ENCODE results near the gene CNNM2. TPM values are rescaled to one million over a fixed set of nuclear protein-coding genes. Genes with fewer than 3 reads are reported as not detected.

Gene CNNM2
- 33.0 TPM for total RNA-seq

GRCh38 chr10:102917962-102918816 is at the start of gene CNNM2:
Gene CNNM2 (plus strand): TSS chr10:102918294. CDS start chr10:102918481, 187 bp downstream.
- DNase-seq (ENCODE audit: low spot score), result peak; percentile 100

DNA sequence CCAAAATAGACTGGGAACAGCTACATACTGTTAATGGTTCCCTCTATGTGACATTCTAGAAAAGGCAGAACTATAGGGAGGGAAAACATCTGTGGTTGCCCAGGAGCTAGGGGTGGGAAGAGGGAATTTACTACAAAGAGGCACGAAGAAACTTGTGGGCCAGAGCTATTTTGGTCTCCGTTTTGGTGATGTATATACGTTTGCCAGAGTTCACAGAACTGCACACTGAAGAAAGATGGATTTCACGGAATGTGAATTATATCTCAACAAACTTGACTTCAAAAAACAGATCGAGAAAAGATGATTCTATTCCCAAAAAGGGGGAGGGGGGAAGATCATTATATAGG is 49.2 kb upstream of the CNNM2 start:
- no peak for DNase-seq (ENCODE audit: low spot score)

- no peak for DNase-seq (ENCODE audit: low spot score)
Observed at GRCh38 chr10:102869258-102870198, 48.6 kb upstream of the CNNM2 start, which contains the start of gene AS3MT. Gene AS3MT (plus strand): TSS chr10:102869470. CDS start chr10:102869593, 123 bp downstream.

DNA sequence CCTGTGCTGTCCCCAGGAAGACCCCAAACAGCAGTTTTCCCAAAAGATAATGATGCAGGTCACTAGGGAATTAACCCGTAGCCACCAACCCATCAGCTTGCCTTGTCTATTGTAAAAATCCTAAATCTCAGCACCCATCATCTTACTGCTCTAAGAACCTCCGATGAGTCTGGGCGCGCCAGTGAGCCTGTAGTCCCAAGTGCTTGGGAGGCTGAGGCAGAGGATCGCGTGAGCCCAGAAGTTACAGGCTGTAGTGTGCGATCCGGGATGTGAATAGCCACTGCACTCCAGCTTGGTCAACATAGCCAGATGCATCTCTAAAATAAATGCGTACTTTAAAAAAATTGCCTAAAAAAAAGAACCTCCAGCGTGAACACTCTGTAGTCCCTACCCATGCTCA is 47.9 kb upstream of the CNNM2 start:
- no peak for DNase-seq (ENCODE audit: low spot score)

DNA sequence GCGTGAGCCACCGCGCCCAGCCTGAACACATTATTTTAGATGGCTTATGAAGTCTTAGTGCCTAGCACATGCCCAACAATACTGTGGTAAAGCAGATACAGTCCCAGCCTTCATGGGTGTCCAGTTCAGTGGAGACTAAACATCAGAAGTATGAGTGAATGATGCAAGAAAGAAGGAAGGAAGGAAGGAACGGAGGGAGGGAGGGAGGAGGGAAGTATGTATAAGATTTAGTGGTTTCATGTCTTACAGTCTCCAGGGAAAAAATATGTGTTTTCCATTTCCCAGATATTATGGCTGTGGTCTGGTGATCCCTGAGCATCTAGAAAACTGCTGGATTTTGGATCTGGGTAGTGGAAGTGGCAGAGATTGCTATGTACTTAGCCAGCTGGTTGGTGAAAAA is 45.9 kb upstream of the CNNM2 start:
- DNase-seq (ENCODE audit: low spot score), result no peak

GRCh38 chr10:102876747-102877153 is 41.3 kb upstream of the CNNM2 start:
- no peak for DNase-seq (ENCODE audit: low spot score)

GRCh38 chr10:102878629-102879028 is 39.5 kb upstream of the CNNM2 start:
- no peak for DNase-seq (ENCODE audit: low spot score)

- no peak for DNase-seq (ENCODE audit: low spot score)
Observed at GRCh38 chr10:102880256-102880655, 37.8 kb upstream of the CNNM2 start.

DNA sequence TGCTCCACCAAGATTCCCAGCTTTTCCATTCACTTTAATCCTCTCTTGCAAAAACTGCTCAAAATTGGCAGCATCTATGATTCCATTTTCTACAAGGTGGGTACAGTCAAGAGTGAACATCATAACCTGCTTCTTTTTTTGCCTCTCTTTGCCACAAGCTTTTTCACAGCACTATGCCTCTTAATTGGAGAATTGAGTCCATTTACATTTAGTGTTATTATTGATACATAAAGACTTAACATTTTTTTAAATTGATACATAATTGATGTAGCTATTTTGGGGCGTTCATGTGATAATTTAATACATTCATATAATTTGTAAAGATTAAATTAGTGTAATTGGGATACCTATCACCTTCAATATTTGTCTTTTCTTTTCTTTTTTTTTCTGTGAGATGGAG is 30.0 kb upstream of the CNNM2 start:
- no peak for DNase-seq (ENCODE audit: low spot score)

GRCh38 chr10:102894466-102895213 is 23.5 kb upstream of the CNNM2 start:
- no peak for DNase-seq (ENCODE audit: low spot score)

GRCh38 chr10:102900006-102900405 is 18.1 kb upstream of the CNNM2 start:
- DNase-seq (ENCODE audit: low spot score), result no peak

DNA sequence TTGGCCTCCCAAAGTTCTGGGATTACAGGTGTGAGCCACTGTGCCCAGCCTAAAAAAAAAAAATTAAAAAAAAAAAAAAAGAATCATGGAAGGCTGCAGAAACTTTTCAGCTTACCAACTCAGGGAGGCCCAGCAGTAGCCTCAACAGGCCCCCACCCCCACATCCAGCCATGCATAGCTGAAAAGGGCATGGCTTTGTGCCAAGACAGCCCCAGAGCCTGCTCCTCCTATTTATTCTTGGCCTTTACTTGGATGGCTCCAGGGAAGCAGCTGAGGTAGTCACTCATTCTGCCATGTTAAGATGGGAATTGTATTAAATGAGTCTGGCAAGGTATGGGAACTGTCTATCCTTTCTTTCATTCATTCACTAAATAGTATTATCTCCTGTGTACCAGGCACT is 13.7 kb upstream of the CNNM2 start:
- no peak for DNase-seq (ENCODE audit: low spot score)

DNA sequence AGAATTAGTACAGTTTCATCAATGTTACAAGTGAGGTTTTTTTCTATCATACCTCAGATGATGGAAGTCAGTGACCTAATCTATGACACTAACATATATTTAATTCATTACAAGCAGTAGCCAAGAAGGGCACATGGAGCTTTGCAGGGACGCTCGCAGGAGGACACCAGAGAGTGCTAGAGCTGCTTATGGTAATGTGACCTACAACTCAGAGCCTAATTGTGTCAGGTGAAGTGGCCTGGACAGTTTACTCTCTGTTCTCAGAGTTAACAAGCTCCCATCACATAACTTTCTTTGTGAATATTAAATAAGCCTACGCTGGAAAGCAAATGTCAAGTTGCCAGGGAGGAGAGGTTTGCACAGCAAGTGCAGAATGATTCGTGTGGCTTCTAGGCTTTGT is 11.6 kb upstream of the CNNM2 start:
- no peak for DNase-seq (ENCODE audit: low spot score)

DNA sequence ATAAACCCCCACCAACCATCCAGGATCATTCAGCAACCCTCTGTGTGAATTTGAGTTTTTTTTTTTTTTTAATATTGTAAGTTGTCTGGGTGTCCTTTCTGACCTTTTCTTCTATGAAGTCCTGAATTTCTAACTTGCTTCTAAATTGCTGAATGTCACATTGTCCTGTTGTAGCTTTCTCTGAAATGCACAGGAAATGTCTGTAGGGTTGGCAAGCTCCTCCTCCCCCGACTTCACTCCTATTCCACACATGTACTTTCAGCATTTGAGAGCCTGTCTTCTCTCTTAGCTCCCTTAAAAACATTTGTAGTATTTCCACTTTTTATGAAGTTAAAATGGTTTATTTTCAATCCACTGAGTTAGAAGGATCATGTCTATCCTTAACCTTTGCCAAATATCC is 3.3 kb upstream of the CNNM2 start:
- no peak for DNase-seq (ENCODE audit: low spot score)

- no peak for DNase-seq (ENCODE audit: low spot score)
Observed at GRCh38 chr10:102916173-102916572, 1.9 kb upstream of the CNNM2 start.

DNA sequence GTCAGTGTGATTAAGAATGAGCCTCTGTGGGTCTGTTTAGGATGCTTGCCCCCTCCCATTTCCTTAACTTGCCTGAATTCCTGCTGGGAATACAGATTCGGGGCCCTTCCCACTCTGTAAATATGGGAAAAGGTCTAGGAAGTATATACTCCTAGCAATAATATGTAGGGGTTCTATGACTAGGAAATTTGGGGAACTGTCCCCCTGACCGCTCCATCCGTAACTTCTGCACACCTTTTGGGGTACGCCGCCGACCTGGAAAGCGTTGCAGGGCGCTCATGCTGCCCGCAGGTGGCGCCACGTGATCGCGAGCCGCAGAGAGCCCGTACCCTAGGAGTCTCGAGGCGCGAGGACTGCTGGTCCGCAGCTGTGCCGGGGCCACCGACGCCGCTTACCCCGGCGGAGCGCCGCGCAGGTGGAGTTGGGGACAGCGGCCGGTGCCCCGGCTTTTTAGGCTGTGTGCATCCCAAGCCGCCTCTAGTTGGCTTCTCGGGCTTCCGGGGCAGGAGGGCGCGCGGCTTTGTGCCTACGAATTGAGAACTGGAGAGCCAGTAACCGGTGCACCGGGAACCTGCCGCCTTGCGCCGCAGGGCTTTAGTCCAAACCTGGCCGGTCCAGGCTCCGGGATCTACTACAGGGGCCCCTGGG is 656 bp upstream of the CNNM2 start:
- DNase-seq (ENCODE audit: low spot score), result peak; percentile 85

GRCh38 chr10:102918817-102919245 is 737 bp downstream of the CNNM2 start:
- peak; percentile 11 for DNase-seq (ENCODE audit: low spot score)

DNA sequence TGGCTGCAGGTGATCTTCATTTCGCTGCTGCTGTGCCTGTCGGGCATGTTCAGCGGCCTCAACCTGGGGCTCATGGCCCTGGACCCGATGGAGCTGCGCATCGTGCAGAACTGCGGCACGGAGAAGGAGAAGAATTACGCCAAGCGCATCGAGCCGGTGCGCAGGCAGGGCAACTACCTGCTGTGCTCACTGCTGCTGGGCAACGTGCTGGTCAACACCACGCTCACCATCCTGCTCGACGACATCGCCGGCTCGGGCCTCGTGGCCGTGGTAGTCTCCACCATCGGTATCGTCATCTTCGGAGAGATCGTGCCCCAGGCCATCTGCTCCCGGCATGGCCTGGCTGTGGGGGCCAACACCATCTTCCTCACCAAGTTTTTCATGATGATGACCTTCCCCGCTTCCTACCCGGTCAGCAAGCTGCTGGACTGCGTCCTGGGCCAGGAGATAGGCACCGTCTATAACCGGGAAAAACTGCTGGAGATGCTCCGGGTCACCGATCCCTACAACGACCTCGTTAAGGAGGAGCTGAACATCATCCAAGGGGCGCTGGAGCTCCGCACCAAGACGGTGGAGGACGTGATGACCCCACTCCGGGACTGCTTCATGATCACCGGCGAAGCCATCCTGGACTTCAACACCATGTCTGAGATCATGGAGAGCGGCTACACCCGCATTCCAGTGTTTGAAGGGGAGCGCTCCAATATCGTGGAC is 1.3 kb downstream of the CNNM2 start:
- peak; percentile 20 for DNase-seq (ENCODE audit: low spot score)

DNA sequence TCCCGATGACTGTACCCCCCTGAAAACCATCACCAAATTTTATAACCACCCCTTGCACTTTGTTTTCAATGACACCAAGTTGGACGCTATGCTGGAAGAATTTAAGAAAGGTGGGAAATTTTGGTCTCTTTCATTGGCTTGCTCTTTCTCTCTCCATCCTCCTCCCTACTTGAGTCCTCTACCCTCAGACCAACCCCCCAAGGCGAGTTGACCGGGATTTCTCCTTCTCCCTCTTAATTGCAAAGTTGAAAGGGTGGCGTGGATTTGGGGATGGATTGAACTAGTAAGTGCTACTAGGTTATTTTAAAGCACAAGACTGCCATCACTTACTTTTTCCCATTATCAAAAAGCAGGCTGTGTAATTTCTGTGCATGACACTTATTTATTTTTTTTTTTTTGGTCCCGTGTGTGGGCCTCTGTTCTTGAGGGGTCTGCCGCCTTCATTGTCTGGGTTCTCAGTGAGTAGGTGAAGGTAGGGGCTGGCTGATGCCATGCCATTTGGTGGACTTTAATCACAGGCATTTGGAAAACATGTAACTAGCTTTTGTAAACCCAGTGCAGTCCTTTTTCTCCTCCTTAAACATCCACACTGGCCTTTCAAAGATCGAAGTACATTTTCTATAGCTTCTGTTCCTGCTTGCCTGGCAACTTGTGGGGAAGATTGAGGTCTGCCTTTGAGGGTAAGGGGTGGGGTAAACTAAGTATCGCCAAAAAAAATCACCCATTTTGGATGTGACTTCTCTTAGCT is 2.1 kb downstream of the CNNM2 start:
- no peak for DNase-seq (ENCODE audit: low spot score)

- DNase-seq (ENCODE audit: low spot score), result no peak
Observed at GRCh38 chr10:102923601-102924000, 5.5 kb downstream of the CNNM2 start.

Measured in mucosa of gallbladder (tissue), 1 donor.